Liver (tissue), 9 donors: ENCODE measurements around the gene CAVIN4. TPM values are rescaled to one million over a fixed set of nuclear protein-coding genes. Genes with fewer than 3 reads are reported as not detected.

ENCODE experiments used
- DNase-seq: peaks from one replicate; pipeline ENCODE4 v3.0.0-alpha.2; 2017; ENCODE audit warnings: low spot score
- H3K27ac ChIP-seq, 2 donors: one replicate each; pipeline ENCODE4 v1.7.0; 2013; ENCODE audit warnings: inconsistent platforms in 2 of 2, low read length in 2 of 2, control low read depth in 1 of 2, low read depth in 1 of 2, mild to moderate bottlenecking in 1 of 2
- H3K27me3 ChIP-seq, 4 donors: one replicate each; pipeline versions ENCODE4 v1.6.1 to v1.7.0; 2013; ENCODE audit warnings: low read length in 3 of 4, inconsistent platforms in 1 of 4, mild to moderate bottlenecking in 1 of 4, moderate library complexity in 1 of 4; ENCODE audit not compliant: control insufficient read depth in 4 of 4, insufficient read depth in 4 of 4
- H3K36me3 ChIP-seq, 4 donors: one replicate each; pipeline versions ENCODE4 v1.6.1 to v1.7.0; 2013; ENCODE audit warnings: low read length in 3 of 4, mild to moderate bottlenecking in 3 of 4, low read depth in 1 of 4, moderate library complexity in 1 of 4; ENCODE audit not compliant: control insufficient read depth in 4 of 4, insufficient read depth in 3 of 4
- H3K4me1 ChIP-seq, 4 donors: one replicate each; pipeline versions ENCODE4 v1.6.1 to v1.7.0; 2013; ENCODE audit warnings: low read length in 3 of 4, mild to moderate bottlenecking in 3 of 4, moderate library complexity in 1 of 4; ENCODE audit not compliant: control insufficient read depth in 4 of 4, insufficient read depth in 4 of 4
- H3K4me3 ChIP-seq, 3 donors: one replicate each; pipeline versions ENCODE4 v1.6.1 to v1.7.0; 2013; ENCODE audit warnings: low read length in 3 of 3, control low read depth in 1 of 3, low read depth in 1 of 3, mild to moderate bottlenecking in 1 of 3
- H3K9ac ChIP-seq, 2 donors: one replicate each; pipeline ENCODE4 v1.7.0; 2013; ENCODE audit warnings: low read length in 2 of 2, mild to moderate bottlenecking in 2 of 2, moderate library complexity in 2 of 2, control low read depth in 1 of 2, low read depth in 1 of 2
- H3K9me3 ChIP-seq, 4 donors: one replicate each; pipeline versions ENCODE4 v1.6.1 to v1.7.0; 2013; ENCODE audit warnings: low read length in 3 of 4; ENCODE audit not compliant: control insufficient read depth in 4 of 4
- ATF3 ChIP-seq: IDR thresholded peaks from 2 replicates; pipeline ENCODE4 v1.6.1; 2016; ENCODE audit warnings: antibody characterized with exemption
- CTCF ChIP-seq: fragments of 150-350 bp; IDR thresholded peaks from 2 replicates; pipeline ENCODE4 v1.5.1; 2017; ENCODE audit warnings: improper control_type of control experiment, low read depth, low read length; ENCODE audit not compliant: missing input control
- EGR1 ChIP-seq, 2 donors: IDR thresholded peaks; 2 replicates each; pipeline ENCODE4 v1.6.1; 2016 to 2018; ENCODE audit warnings: antibody characterized with exemption in 2 of 2, low read depth in 2 of 2
- FOXA1 ChIP-seq: IDR thresholded peaks from 2 replicates; pipeline ENCODE4 v1.6.1; 2016; ENCODE audit warnings: antibody characterized with exemption
- FOXA2 ChIP-seq: IDR thresholded peaks from 2 replicates; pipeline ENCODE4 v1.6.1; 2016; ENCODE audit warnings: antibody characterized with exemption
- GABPA ChIP-seq, 2 donors: IDR thresholded peaks in 1 of 2; conservative IDR thresholded peaks in 1 of 2; 2 replicates each; pipeline ENCODE4 v1.6.1; 2016; ENCODE audit warnings: antibody characterized with exemption in 2 of 2, mild to moderate bottlenecking in 1 of 2, moderate library complexity in 1 of 2
- HNF4A ChIP-seq, 2 donors: conservative IDR thresholded peaks; 2 replicates each; pipeline ENCODE4 v1.6.1; 2016; ENCODE audit warnings: antibody characterized with exemption in 2 of 2, mild to moderate bottlenecking in 2 of 2
- HNF4G ChIP-seq: IDR thresholded peaks from 2 replicates; pipeline ENCODE4 v1.6.1; 2016; ENCODE audit warnings: antibody characterized with exemption
- JUND ChIP-seq, 2 donors: IDR thresholded peaks; 2 replicates each; pipeline ENCODE4 v1.6.1; 2016; ENCODE audit warnings: antibody characterized with exemption in 2 of 2
- MAX ChIP-seq: IDR thresholded peaks from 2 replicates; pipeline ENCODE4 v1.6.1; 2016; ENCODE audit warnings: antibody characterized with exemption
- NR2F2 ChIP-seq: IDR thresholded peaks from 2 replicates; pipeline ENCODE4 v1.6.1; 2016; ENCODE audit warnings: antibody characterized with exemption
- RAD21 ChIP-seq, 2 donors: IDR thresholded peaks; 2 replicates each; pipeline ENCODE4 v1.6.1; 2016; ENCODE audit warnings: antibody characterized with exemption in 2 of 2, mild to moderate bottlenecking in 2 of 2
- REST ChIP-seq: IDR thresholded peaks from 2 replicates; pipeline ENCODE4 v1.6.1; 2016; ENCODE audit warnings: antibody characterized with exemption, mild to moderate bottlenecking
- RXRA ChIP-seq, 2 donors: IDR thresholded peaks; 2 replicates each; pipeline ENCODE4 v1.6.1; 2017 to 2018; ENCODE audit warnings: antibody characterized with exemption in 2 of 2, mild to moderate bottlenecking in 1 of 2
- SP1 ChIP-seq: IDR thresholded peaks from 2 replicates; pipeline ENCODE4 v1.6.1; 2018; ENCODE audit warnings: antibody characterized with exemption, mild to moderate bottlenecking
- TAF1 ChIP-seq: conservative IDR thresholded peaks from 2 replicates; pipeline ENCODE4 v1.6.1; 2016; ENCODE audit warnings: antibody characterized with exemption, mild to moderate bottlenecking
- YY1 ChIP-seq: IDR thresholded peaks from 2 replicates; pipeline ENCODE4 v1.6.1; 2016; ENCODE audit warnings: antibody characterized with exemption, mild to moderate bottlenecking
- ZBTB33 ChIP-seq: IDR thresholded peaks from 2 replicates; pipeline ENCODE4 v1.6.1; 2016; ENCODE audit warnings: antibody characterized with exemption
- WGBS: extraction: QIAGEN DNeasy Blood & Tissue Kit; methylation state at CpG from one replicate; pipeline ENCODE4 v1.1.7; 2013; 5-methylcytosine and 5-hydroxymethylcytosine counted together
- polyA plus RNA-seq, 2 donors: library from polyadenylated mRNA; stranded (reverse) in 1 of 2; unstranded in 1 of 2; fragments of 200-250 nt in 1 of 2; fragments of >200 nt in 1 of 2; fragmentation: Nextera tagmentation in 1 of 2; extraction: Ambion mirVana in 1 of 2; gene quantifications; one replicate each; pipeline versions ENCODE4 v1.2.1 to v1.2.3, GENCODE V29; 2013 to 2015
- total RNA-seq, 2 donors: library from RNA; depleted of rRNA; stranded (reverse); fragments of >200 nt; gene quantifications; one replicate each; pipeline ENCODE4 v1.2.3, GENCODE V29; 2014
- donor health status: healthy.
- donor health status: healthy.
- donor health status: healthy.
- donor health status: healthy.
- donor health status: healthy.

Gene CAVIN4
- total and polyA plus RNA-seq, 4 donors: 0.05 to 0.08 (median 0.06) TPM

GRCh38 chr9:100602342-100602801, 24.5 kb downstream of the CAVIN4 start:
- 25% methylated on average over 2 of the region's 2 CpGs for WGBS
- H3K4me1 ChIP-seq: peaks cover 0 to 7% (median 5%) of the 10 kb centered on the region in 4 donors
- no peak overlapping the region for H3K4me3 ChIP-seq
- H3K27me3 ChIP-seq: no peaks in the 10 kb centered on the region
- H3K9ac ChIP-seq: no peak overlapping the region
- TF ChIP-seq RAD21 (IDR thresholded peaks at IDR 0.05) (peak; percentile 71 to 80), GABPA (IDR thresholded peaks at IDR 0.05 in 1 of 2, conservative IDR thresholded peaks at IDR 0.05 in 1 of 2) (no peak), FOXA2 (no peak), CTCF (peak; percentile 55)
- H3K27ac ChIP-seq: no peak overlapping the region
- H3K9me3 ChIP-seq: no peaks in the 10 kb centered on the region
- no peak for DNase-seq
- no peaks in the 10 kb centered on the region for H3K36me3 ChIP-seq

GRCh38 chr9:100605405-100605804, 27.5 kb downstream of the CAVIN4 start:
- H3K27ac ChIP-seq: no peak overlapping the region
- WGBS: 80% methylated on average over 1 of the region's 1 CpG
- H3K36me3 ChIP-seq: no peaks in the 10 kb centered on the region
- TF ChIP-seq YY1: no peak
- no peak for TF ChIP-seq FOXA1
- no peak for TF ChIP-seq ZBTB33
- no peak for TF ChIP-seq RAD21 (IDR thresholded peaks at IDR 0.05)
- no peak for TF ChIP-seq TAF1
- TF ChIP-seq JUND (IDR thresholded peaks at IDR 0.05): no peak
- TF ChIP-seq SP1: no peak
- TF ChIP-seq GABPA (IDR thresholded peaks at IDR 0.05 in 1 of 2, conservative IDR thresholded peaks at IDR 0.05 in 1 of 2): no peak
- TF ChIP-seq CTCF: no peak
- TF ChIP-seq ATF3: no peak
- no peak for TF ChIP-seq RXRA (IDR thresholded peaks at IDR 0.05)
- no peak for TF ChIP-seq REST
- no peak for TF ChIP-seq MAX
- no peak for TF ChIP-seq NR2F2
- TF ChIP-seq HNF4G: no peak
- TF ChIP-seq EGR1 (IDR thresholded peaks at IDR 0.05; ENCODE audit: low read depth in 2 of 2): no peak
- TF ChIP-seq FOXA2: no peak
- TF ChIP-seq HNF4A (conservative IDR thresholded peaks at IDR 0.05): no peak
- H3K4me3 ChIP-seq: no peak overlapping the region
- H3K9me3 ChIP-seq: no peaks in the 10 kb centered on the region
- H3K9ac ChIP-seq: no peak overlapping the region
- H3K27me3 ChIP-seq: no peaks in the 10 kb centered on the region
- H3K4me1 ChIP-seq: no peaks in the 10 kb centered on the region
- no peak for DNase-seq
